ENCODE measurements around the gene NEU2.
"Not testable (repeated sequence)": the region's sequence is repeated elsewhere in the genome, so short reads cannot be mapped to it uniquely, and the experiment has no call there.

The NEU2 gene

DNA sequence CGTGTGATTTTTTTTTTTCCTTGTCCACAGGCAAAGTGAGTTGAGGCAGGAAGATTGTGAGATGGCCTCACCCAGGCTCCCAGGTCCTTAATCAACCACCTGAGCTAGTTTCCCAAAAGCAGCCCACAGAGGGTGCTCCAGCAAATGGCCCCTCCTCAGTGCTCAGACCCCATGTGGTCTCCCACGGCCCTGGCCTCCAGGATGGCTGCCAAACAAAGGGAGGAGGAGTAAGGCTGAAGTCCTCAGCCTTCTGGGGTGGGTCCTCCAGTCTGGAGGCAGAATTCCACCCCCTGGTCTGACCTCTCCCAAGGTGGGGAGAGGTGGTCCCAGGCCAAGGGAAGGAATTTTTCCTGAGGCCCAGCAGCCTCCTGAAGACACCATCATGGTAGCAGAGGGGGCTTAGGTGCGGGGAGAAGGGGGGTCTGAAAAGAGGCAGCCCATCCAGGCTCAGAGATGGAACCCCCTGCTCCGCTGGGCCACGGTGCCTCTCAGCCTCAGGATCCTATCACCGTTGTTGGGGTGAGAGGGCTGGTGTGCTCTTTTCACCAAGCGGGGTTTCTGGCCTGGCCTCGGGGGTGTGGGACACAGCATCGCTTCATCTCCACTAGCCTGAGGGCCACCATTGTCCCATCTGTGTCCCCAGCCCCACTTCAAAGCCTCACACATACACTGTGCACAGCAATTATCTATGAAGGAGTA is 21.8 kb upstream of the NEU2 start:
- DNase-seq = no peak

DNA sequence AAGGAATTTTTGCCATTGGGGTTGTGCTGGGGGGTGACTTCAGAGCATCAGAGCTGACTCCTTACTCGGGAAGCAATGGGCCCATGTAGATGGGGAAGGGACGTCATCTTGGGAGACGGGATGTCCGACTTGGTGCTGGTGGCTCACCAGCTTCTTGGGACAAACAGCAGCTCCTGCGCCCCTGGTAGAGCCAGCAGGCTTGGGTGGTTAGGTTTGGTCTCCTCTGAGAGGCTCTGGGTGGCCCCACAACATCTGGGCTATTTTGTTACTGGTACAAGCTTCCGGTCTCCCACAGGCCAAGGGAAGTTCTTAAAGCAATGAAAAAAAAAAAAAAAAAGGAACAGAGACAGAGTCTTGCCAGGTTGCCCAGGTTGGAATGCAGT is 21.2 kb upstream of the NEU2 start:
- no peak for DNase-seq

DNA sequence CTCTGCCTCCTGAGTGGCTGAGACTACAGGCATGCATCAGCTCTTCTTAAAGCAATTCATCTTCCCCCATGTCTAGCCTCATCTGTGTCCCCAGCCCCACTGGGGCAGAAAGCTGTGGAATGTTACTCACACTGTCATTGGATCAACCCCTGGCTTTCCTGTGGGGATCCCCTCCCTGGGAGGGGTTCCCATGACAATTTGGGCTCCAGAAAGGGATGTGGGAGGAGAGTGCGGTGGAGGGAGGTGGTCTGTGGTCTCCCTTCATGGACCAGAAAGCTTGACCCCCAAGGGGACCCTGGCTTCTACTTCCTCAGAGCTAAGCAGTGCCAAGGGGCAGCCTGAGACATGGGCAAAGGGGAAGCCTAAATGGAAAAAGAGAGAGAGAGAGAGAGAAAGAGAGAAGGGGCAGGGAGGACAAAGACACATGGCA is 20.8 kb upstream of the NEU2 start:
- DNase-seq = peak; percentile 50

DNA sequence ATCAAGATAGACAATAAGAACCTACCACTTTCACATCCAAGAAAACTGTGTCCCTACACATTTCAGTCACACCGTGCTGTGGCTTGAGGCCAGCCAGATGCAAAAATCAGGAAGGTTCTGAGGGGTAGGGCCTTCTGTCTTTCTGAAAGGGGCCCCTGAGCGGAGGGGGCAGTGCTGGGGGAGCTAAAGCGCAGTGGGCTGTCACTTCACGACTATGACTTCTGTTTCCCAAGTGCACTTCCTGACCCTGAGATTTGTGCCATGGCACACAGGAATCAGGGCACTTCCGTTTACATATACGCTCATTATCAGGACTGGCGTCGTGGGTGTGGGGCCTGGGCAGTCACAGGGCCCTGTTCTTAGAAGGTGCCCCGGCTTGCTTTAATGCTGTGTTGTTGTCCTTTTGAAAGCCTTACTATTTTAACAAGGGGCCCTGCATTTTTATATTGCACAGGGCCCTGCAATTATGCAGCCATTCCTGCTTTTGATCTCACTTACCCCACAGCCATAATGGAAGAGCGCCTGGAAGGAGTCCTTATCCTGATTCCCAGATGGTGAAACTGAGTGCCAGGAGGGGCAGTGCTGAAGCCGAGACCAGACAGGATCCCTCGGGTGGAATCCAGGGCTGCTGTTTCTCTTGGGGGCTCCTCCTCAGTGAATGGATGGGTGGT is 20.0 kb upstream of the NEU2 start:
- DNase-seq = peak; percentile 30

DNA sequence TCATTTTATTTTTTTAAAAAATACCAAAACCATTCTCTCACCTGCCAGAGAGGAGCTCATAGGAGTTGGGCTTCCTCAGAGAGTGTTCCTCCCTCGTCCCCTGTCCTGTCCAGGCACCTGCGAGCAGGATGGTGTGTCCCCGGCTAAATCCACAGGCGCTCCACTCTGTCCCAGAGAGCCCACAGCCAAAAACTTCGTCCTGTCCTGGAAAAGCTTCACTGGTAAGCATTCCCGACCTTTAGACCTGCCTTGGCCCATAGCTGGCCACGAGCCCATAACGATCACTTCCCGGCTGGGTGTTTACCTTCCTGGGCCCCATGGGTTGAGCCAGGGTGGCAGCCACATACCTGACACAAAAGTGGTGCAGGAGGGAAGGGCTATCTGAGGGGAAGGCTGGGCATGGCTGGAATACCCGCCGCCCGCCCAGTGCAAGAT is 19.4 kb upstream of the NEU2 start, which contains the start of gene NGEF:
Gene NGEF (minus strand): TSS at position 230 of the 435 bp plus-strand sequence. CDS start 38,366 bp downstream, outside the sequence.
- DNase-seq = peak; percentile 49

DNA sequence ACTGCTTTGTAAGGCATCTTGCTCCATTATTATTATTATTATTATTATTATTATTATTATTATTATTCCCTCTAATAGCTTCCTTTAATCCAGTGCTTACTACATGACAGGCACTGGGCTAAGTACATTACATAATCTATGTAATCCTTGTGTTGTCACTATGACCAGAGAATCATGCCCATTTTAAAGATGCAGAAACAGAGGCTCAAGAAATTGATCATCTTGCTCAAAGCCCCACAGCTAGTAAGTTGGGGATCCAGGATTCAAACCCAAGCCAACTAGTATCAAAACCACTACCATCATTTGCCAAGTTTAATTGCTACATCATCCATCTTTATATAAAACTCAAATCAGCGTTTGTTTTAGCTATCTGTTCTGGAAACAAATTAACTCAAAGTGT is 18.8 kb upstream of the NEU2 start:
- DNase-seq = no peak

DNA sequence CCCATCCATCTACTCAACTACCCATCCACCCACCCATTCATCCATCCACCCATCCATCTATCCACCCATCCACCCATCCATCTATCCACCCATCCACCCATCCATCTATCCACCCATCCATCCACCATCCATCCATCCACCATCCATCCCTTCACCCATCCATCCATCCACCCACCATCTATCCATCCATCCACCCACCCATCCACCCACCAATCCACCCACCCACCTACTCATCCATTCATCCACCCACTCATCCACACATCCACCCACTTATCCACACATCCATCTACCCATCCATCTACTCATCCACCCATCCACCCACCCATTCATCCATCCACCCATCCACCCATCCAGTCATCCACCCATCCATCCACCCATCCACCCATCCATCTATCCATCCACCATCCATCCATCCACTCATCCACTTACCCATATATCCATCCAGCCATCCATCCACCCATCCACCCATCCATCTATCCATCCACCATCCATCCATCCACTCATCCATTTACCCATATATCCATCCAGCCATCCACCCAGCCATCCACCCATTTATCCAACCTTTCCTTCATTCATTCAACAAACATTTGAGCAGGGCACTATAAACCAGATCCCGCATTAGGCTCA is 17.3 kb upstream of the NEU2 start:
- DNase-seq = peak; percentile 6

DNA sequence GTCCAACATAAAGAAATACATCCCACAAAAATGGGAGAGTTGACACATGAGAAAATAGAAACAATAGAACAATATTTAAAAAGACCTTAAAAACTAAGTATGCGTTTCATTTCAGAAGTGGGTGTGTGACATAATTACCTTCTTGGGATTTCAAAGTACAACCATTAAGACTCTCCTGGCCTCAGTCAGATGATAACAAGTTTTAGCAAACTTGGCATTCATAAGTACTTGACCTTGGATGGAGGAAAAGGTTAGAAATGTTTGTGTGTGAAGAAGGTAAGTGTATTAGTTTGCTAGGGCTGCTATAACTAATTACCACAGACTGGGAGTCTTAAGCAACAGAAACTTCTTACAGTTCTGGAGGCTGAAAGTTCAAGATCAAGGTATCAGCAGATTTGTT is 14.5 kb upstream of the NEU2 start:
- no peak for DNase-seq

DNA sequence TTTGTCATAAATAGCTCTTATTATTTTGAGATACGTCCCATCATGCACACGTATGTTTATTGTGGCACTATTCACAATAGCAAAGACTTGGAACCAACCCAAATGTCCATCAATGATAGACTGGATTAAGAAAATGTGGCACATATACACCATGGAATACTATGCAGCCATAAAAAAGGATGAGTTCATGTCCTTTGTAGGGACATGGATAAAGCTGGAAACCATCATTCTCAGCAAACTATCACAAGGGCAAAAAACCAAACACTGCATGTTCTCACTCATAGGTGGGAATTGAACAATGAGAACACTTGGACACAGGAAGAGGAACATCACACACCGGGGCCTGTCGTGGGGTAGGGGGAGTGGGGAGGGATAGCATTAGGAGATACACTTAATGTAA is 12.9 kb upstream of the NEU2 start:
- DNase-seq = not testable (repeated sequence)

DNA sequence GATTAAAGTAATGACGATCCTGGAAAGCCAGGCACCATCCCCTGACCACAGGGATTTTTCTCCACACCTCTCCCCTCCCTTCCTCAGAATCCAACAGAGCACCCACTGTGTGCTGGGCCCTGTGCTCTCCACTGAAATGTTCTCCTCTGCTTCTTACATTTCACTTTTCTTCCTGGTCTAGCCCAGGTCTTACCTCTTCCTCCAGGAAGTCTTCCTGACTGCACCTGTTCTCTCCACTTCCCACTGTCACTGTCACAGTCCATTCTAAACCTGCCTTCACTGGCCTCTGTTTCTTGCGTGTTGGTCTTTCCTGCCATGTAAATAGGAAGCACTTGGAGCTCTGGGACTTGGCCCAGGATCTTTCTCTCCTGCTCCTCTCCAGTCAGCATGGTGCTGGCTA is 12.0 kb upstream of the NEU2 start:
- no peak for DNase-seq

DNA sequence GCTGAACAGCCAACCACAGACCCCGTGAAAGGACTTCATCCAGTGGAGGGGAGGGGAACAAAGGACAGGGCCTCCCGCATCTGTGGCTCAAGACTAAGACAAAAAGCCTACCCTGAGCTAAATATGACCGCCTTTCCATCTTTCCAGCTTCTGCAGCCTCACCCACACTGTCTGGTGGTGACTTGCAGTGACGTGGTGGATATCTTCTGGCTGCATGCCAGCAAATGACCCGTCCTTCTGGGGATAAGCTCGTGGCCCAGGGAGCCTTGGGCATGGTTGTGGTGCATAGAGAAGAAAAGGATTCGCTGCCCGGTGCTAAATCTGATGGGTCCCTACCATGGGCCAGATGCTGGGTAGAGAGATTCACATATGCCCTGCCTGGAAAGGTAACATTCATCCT is 10.7 kb upstream of the NEU2 start:
- no peak for DNase-seq

DNA sequence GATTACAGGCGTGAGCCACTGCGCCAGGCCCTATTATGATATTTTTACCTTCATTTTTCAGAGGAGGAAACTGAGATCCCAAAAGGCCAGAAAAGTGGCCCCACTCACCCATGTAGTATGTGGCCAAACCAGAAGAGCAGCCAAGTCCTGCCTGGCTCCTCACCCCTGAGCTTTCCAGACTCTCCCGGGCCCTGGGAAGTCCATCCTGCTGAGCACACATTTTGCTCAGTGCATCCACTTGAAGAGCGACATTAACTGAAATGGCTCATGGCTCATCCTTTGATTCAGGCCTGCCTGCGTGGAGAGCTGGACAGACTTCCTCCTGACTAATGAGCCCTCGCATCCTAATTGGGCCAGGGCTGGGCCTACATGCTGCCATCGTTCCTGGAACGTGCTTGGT is 9.9 kb upstream of the NEU2 start:
- DNase-seq = no peak

DNA sequence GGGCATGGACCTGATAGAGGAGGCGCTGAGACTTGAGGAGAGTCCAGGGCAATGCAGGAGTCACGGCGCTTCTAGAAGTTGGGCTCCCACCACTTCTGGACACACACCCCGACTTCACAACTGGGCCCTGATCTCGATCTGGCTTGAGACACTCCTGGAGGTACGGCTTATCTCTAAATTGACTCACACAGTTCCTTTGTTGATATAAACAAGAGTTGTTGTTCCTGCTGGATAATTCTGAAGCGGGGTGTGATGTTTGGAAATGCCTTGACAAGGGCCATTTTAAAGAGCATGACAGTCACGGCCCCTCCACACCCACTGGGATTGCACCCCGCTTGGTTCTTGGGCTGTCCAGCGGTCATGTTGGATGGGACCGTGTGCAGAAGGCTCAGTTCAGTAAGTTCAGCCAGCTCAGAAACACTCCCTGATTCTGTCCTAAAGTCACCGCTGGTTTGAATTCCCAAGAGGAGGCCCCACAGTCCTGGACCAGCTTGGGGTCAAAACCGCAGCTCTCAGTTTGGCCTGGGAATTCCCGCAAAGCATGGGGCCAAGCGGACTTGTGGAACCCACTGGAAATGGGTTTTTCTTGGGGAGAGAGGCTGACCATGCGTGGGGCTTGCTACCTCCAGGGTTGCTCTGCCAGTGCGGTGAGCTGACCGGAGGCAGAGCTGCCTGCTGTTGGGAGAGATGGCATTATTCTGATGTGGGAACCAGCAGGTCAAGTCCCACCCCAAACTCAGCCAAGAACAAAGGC is 9.3 kb upstream of the NEU2 start:
- no peak for DNase-seq

DNA sequence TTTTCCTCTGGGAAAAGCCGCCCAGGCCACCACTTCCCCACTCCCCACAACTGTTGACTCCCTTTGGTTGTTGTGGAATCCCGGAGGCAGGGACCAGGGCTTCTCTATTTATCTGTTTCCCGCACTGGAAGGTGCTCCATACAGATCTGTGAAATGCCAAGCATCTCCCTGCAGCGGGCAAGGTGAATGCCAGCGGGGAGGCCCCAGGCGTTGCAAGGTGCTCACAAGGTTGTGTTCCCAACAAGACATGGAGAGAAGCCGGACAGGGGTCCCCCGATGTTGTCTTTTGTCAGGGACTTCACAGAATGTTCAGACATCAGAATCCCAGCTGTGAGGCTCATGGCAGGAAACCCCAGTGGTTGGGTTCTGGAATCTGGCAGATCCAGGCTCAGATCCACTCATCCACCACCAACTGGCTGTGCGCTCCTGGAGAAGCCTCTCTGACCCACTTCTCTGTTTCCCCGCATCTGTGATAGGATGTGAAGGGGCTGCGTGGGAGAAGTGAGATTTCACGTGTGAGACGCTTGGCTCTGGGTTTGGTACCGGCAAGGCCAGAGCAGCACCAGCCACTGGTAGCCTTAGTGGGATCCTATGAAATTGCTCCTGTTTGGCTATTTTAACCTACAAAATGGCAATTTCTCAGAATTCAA is 8.6 kb upstream of the NEU2 start:
- no peak for DNase-seq

DNA sequence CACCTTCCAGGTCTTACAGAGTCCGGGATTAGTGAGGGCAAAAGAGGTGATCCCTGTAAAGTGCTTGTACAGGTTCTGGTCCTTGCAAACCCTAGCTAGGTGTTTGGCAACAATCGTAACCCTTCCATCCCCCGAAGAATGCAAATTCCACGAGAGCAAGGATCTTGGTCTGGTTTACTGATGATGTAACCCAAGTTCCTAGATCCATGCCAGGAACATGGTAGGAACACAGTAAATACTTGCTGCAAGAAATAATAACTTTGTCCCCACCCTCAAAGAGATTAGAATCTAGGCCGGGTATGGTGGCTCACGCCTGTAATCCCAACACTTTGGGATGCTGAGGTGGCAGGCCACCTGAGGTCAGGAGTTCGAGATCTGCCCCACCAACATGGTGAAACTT is 6.8 kb upstream of the NEU2 start:
- no peak for DNase-seq

DNA sequence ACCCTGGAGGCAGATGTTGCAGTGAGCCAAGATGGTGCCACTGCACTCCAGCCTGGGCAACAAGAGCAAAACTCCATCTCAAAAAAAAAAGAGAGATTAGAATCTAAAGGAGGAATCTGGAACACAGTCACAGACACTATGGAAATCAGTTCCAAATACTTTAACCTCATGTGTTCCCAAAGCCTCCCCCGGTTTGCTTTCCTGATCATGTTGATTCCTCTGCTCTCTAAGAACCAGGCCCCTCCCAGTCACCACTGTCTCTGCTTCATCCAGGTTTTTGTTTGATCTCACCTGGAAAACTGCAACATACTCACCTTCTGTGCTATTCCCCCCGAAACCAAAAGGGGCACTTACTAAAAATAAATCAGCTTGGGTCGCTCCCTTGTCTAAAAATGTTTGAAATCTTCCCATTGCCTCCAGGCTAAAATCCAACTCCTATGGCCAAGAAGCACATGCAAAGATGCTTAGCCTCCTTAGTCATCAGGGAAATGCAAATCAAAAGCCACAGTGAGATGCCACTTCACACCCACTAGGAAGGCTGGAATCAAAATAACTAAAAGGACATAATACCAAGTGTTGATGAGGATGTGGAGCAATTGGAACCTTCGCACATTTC is 6.2 kb upstream of the NEU2 start:
- no peak for DNase-seq

DNA sequence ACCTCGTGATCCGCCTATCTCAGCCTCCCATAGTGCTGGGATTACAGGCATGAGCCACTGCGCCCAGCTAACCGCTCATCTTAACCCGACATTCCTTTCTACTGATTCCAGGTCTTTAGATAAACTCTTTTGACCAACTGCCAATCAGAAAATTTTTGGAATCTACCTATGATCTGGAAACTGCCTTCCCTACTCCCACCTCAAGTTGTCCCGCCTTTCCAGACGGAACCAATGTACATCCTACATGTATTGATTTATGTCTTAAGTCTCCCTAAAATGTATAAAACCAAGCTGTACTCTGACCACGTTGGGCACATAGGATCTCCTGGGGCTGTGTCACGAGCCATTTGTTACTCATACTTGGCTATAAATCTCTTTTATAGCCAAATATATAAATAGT is 3.2 kb upstream of the NEU2 start:
- DNase-seq = no peak

DNA sequence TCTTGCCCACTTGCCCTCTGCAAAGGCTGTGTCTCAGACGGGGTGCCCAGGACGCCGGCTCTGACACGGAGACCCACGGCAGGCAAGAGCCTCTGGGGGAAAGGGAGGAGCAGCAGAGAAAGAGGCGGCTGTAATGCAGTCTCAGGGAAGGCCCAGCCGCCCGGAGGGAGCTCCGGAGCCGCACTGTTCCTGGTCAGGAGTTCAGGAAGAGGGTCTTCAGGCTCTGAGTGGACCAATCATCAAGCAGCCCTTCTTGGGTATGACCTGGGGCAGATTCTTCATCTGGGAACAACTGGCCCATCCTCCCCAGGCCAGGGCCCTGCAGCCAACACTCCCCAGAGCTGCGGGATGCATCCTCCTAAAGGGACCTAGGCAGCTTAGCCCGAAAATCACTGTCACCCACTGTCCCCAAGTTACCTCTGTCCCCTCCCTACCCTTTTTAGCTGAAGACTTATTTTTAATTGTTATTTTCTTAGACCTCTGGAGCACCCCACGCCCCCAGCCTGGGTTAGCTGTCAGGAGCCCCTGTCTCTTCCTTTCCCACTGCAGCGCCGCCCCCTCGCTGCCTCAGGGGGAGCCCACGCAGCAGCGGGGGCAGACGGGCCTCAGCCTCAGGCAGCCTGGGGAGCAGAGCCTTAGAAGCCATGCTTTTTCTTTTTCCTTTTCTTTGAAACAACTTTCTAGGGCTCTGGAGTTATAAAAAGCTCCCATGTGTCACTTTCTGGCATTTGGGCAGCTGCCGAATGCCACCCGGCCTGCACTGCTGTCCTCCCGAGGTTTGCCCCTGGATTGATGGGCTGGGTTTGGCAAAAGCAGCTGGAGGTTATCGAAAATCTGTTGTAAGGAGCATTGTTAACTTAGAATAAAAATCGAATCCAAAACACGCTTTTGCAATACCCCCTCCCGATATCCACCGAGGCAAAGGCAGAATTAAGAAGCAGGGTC is 644 bp upstream of the NEU2 start:
- no peak for DNase-seq

DNA sequence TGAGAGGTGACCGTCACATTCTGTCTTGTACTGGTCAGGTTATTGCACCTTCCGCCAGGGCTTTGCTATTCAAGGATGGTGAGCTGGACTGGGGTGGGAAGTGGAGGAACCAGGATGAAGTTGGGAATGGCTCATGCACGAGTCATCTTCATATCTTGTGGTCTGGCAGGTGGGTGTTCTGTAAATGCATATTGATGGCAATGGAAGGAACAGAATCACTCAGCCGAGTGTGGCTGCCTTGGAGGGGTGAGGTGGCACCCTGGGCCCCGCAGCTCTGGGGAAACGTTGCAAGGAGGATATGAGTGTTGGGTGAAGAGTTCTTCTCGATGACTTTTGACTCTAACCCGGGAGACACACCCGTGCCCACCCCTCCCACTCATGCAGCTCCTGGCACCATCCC is 1.2 kb downstream of the NEU2 start:
- no peak for DNase-seq

DNA sequence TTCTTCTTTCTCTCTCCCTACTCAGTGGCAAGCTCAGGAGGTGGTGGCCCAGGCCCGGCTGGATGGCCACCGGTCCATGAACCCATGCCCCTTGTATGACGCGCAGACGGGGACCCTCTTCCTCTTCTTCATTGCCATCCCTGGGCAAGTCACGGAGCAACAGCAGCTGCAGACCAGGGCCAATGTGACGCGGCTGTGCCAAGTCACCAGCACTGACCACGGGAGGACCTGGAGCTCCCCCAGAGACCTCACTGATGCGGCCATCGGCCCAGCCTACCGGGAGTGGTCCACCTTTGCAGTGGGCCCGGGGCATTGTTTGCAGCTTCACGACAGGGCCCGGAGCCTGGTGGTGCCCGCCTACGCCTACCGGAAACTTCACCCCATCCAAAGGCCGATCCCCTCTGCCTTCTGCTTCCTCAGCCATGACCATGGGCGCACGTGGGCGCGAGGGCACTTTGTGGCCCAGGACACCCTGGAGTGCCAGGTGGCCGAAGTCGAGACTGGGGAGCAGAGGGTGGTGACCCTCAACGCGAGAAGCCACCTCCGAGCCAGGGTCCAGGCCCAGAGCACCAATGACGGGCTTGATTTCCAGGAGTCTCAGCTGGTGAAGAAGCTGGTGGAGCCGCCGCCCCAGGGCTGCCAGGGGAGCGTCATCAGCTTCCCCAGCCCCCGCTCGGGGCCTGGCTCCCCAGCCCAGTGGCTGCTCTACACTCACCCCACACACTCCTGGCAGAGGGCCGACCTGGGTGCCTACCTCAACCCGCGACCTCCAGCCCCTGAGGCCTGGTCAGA is 1.8 kb downstream of the NEU2 start:
- no peak for DNase-seq

All from activated effector memory CD4-positive, alpha-beta T cell treated with anti-CD3 and anti-CD28 coated beads, Interleukin-2, amount 50 U/mL, for 16 hours (primary cell).